ENCODE measurements around the gene SESN1. TPM values are rescaled to one million over a fixed set of nuclear protein-coding genes. Genes with fewer than 3 reads are reported as not detected.

The SESN1 gene
- polyA plus RNA-seq, 3 donors: 1.8 to 21.0 (median 3.1) TPM

DNA sequence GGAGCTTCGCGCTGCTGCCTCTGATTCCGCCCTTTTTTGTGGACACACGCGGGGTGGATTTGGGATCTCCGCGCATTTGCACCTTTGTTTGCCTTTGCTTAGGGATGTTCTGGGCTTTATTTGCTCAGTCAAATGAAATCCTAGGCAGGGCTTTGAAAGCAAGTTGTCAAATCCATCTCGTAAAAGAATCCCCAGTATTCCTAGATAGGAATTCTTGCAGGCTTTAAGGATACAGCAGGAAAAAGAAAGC, 1.1 kb upstream of the SESN1 start:
- Histone ChIP-seq H4K20me1 (ENCODE audit: insufficient read depth, low read length) (peaks cover 29% of the 10 kb centered on the region), H3K9ac (ENCODE audit: insufficient read depth, low read length, poor library complexity, severe bottlenecking) (peak overlapping the region; percentile 88), H3K4me2 (replicated peaks; ENCODE audit: extremely low read depth, low read length, poor library complexity, severe bottlenecking) (peak overlapping the region; percentile 93), H3K27me3 (ENCODE audit: control insufficient read depth in 2 of 2, insufficient read depth in 2 of 2, low read length in 2 of 2) (no peaks in the 10 kb centered on the region), H3K36me3 (replicated peaks in 1 of 2; ENCODE audit: control insufficient read depth in 1 of 2, insufficient read depth in 2 of 2, low read length in 2 of 2) (no peaks in the 10 kb centered on the region), H3K4me1 (ENCODE audit: control insufficient read depth in 1 of 2, insufficient read depth in 2 of 2, low read length in 2 of 2) (peaks cover 26 to 41% of the 10 kb centered on the region in 2 donors), H3K79me2 (ENCODE audit: insufficient read depth, low read length) (peaks cover 65% of the 10 kb centered on the region), H3K9me3 (replicated peaks in 1 of 2; ENCODE audit: control insufficient read depth in 1 of 2, insufficient read depth in 1 of 2, low read length in 2 of 2) (no peaks in the 10 kb centered on the region), H3K4me3 (replicated peaks in 1 of 3; ENCODE audit: low read depth in 2 of 3, low read length in 3 of 3) (peak overlapping the region; percentile 84 to 98 (median 86)), H3K27ac (ENCODE audit: low read depth in 1 of 2, low read length in 2 of 2) (peak overlapping the region; percentile 94 to 95), H2AFZ (ENCODE audit: insufficient read depth, low read depth, low read length, poor library complexity, severe bottlenecking) (peak overlapping the region; percentile 93)
- peaks cover 0 to 6% of the 10 kb centered on the region in 2 donors for H3K36me3 Mint-ChIP-seq
- no peaks in the 10 kb centered on the region for H3K9me3 Mint-ChIP-seq
- peaks cover 42% of the 10 kb centered on the region for H3K4me1 Mint-ChIP-seq
- H3K4me3 Mint-ChIP-seq: peak overlapping the region; percentile 94 to 98
- H3K27me3 Mint-ChIP-seq (ENCODE audit: low read depth in 3 of 3): peaks cover 0 to 5% (median 0%) of the 10 kb centered on the region in 3 donors
- TF ChIP-seq, protein P1, sequence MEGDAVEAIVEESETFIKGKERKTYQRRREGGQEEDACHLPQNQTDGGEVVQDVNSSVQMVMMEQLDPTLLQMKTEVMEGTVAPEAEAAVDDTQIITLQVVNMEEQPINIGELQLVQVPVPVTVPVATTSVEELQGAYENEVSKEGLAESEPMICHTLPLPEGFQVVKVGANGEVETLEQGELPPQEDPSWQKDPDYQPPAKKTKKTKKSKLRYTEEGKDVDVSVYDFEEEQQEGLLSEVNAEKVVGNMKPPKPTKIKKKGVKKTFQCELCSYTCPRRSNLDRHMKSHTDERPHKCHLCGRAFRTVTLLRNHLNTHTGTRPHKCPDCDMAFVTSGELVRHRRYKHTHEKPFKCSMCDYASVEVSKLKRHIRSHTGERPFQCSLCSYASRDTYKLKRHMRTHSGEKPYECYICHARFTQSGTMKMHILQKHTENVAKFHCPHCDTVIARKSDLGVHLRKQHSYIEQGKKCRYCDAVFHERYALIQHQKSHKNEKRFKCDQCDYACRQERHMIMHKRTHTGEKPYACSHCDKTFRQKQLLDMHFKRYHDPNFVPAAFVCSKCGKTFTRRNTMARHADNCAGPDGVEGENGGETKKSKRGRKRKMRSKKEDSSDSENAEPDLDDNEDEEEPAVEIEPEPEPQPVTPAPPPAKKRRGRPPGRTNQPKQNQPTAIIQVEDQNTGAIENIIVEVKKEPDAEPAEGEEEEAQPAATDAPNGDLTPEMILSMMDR (IDR thresholded peaks at IDR 0.05): no peak
- no peak for DNase-seq
- intact Hi-C loops (cut with micrococcal nuclease): loop anchor here (5.0 to 10.0 kb wide), 5 partner anchors 277 to 1131 kb away; partner anchors contain the start of genes AK9 (in 1 of the 2), CD164 (in 1 of the 2), FIG4 (in 1 of the 2) and MICAL1 (in 1 of the 2)
- WGBS (ENCODE audit: insufficient coverage): 0% methylated on average over 7 of the region's 8 CpGs
- peak overlapping the region; percentile 99 to 100 (median 99) for H3K27ac Mint-ChIP-seq

DNA sequence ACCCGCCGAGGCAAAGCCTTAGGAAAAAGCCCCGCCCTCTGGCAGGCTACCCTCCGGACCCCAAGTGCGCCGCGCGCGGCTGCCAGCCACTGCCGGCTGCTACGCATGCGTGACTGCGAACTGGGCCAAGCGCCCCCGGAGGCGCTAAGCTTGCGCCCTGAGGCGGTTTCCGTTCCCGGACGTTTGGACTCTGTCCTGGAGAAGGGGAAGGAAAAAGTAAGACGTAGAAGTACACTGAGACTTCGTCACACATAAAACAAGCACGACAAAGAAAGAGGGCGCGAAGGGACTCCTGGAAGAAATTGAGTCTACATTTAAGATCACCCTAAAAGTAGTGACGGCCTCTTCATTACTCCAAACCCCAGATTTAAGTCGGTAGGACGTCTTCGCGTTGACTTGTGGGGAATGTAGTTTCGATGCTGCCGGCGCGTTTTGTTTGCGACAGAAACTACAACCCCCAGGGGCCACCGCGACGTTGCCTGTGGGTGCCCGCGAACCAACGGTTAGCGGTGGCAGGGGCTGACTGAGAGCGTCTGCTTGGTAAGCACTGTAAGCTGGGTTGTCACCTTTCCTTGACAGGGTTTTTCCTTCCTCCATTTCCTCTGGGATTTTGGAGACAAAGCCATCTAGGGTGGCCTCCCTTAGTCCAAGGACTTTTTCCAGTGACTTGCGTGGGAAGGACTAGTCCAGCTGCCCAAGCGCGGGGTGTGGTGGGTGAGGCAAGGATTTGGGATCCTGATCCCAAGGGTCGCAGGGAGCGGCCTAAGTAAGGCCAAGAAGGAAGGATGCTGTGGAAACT, 589 bp upstream of the SESN1 start, which contains the start of gene CEP57L1:
Gene CEP57L1, plus strand, starts transcription at position 472 of the 799 bp plus-strand sequence. CDS start 49,715 bp downstream, outside the sequence.
- peak; percentile 92 to 93 (median 92) for DNase-seq
- Mint-ChIP-seq H3K27me3 (ENCODE audit: low read depth in 3 of 3) (peaks cover 0 to 5% (median 0%) of the 10 kb centered on the region in 3 donors), H3K4me3 (peak within 1 kb of the TSS; percentile 94 to 99), H3K9me3 (no peaks in the 10 kb centered on the region), H3K36me3 (peaks cover 2 to 5% of the 10 kb centered on the region in 2 donors), H3K27ac (peak within 1 kb of the TSS; percentile 99 to 100 (median 99)), H3K4me1 (peaks cover 46% of the 10 kb centered on the region)
- peaks cover 69% of the 10 kb centered on the region for H3K79me2 ChIP-seq (ENCODE audit: insufficient read depth, low read length)
- H3K4me1 ChIP-seq (ENCODE audit: control insufficient read depth in 1 of 2, insufficient read depth in 2 of 2, low read length in 2 of 2): peaks cover 26 to 41% of the 10 kb centered on the region in 2 donors
- no peaks in the 10 kb centered on the region for H3K36me3 ChIP-seq (replicated peaks in 1 of 2; ENCODE audit: control insufficient read depth in 1 of 2, insufficient read depth in 2 of 2, low read length in 2 of 2)
- no peaks in the 10 kb centered on the region for H3K27me3 ChIP-seq (ENCODE audit: control insufficient read depth in 2 of 2, insufficient read depth in 2 of 2, low read length in 2 of 2)
- TF ChIP-seq, protein P1 (IDR thresholded peaks at IDR 0.05): no peak
- 0% methylated on average over 32 of the region's 49 CpGs for WGBS (ENCODE audit: insufficient coverage)
- H3K9me3 ChIP-seq (replicated peaks in 1 of 2; ENCODE audit: control insufficient read depth in 1 of 2, insufficient read depth in 1 of 2, low read length in 2 of 2): no peaks in the 10 kb centered on the region
- H3K4me3 ChIP-seq (replicated peaks in 1 of 3; ENCODE audit: low read depth in 2 of 3, low read length in 3 of 3): peak within 1 kb of the TSS; percentile 84 to 98 (median 86)
- peak within 1 kb of the TSS; percentile 93 for H2AFZ ChIP-seq (ENCODE audit: insufficient read depth, low read depth, low read length, poor library complexity, severe bottlenecking)
- peak within 1 kb of the TSS; percentile 93 for H3K4me2 ChIP-seq (replicated peaks; ENCODE audit: extremely low read depth, low read length, poor library complexity, severe bottlenecking)
- peak within 1 kb of the TSS; percentile 94 to 95 for H3K27ac ChIP-seq (ENCODE audit: low read depth in 1 of 2, low read length in 2 of 2)
- peak within 1 kb of the TSS; percentile 88 for H3K9ac ChIP-seq (ENCODE audit: insufficient read depth, low read length, poor library complexity, severe bottlenecking)
- intact Hi-C loops (cut with micrococcal nuclease): loop anchor here (5.0 to 10.0 kb wide), 5 partner anchors 277 to 1130 kb away; partner anchors contain the start of genes AK9 (in 1 of the 2), CD164 (in 1 of the 2), FIG4 (in 1 of the 2) and MICAL1 (in 1 of the 2)
- H4K20me1 ChIP-seq (ENCODE audit: insufficient read depth, low read length): peaks cover 34% of the 10 kb centered on the region
